Smooth muscle cell of the brain vasculature (primary cell): Measurements from ENCODE around the gene CD36.
A peak's percentile ranks its signal among the peaks of the same experiment; 100 is the strongest.

ENCODE experiments used
- DNase-seq: peaks from one replicate; pipeline ENCODE4 v3.0.0-alpha.2; 2012; ENCODE audit warnings: low read depth, low spot score

Gene CD36

GRCh38 chr7:80637911-80638765, at the start of gene CD36:
Gene CD36 (plus strand): TSS chr7:80638642. CDS start chr7:80646741, 8,099 bp downstream.
- no peak for DNase-seq

- no peak for DNase-seq
Measured at GRCh38 chr7:80589631-80590030, 48.8 kb upstream of the CD36 start.

GRCh38 chr7:80591654-80592053, 46.8 kb upstream of the CD36 start:
- DNase-seq: no peak

GRCh38 chr7:80593869-80594586, 44.4 kb upstream of the CD36 start:
- no peak for DNase-seq

- DNase-seq: no peak
Measured at GRCh38 chr7:80596933-80597517, 41.4 kb upstream of the CD36 start.

GRCh38 chr7:80597875-80598274, 40.6 kb upstream of the CD36 start:
- DNase-seq: no peak

DNA sequence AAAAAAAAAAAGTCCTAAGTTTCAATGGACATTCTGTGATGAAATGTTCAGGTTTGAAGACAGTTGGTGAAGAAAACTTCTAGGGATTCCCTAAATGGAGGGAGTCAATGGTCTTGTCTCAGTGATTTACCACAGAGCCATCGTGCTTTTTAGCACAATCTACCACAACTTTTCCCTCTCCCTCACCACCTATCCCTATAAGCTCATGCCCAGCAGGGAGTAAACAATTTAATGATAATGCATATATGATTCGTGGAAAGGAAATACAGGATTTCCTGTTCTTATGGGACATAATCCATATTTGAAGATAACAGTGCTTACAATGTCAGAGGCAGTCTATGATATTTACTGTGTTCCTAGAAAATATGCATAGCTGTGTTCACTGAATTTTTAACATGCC, 38.4 kb upstream of the CD36 start:
- DNase-seq: no peak

- DNase-seq: no peak
Measured at GRCh38 chr7:80601999-80602398, 36.4 kb upstream of the CD36 start.

GRCh38 chr7:80603940-80604339, 34.5 kb upstream of the CD36 start:
- DNase-seq: no peak

GRCh38 chr7:80604436-80604835, 34.0 kb upstream of the CD36 start:
- no peak for DNase-seq

GRCh38 chr7:80607136-80607535, 31.3 kb upstream of the CD36 start:
- no peak for DNase-seq

- DNase-seq: no peak
Measured at GRCh38 chr7:80608336-80608735, 30.1 kb upstream of the CD36 start.

DNA sequence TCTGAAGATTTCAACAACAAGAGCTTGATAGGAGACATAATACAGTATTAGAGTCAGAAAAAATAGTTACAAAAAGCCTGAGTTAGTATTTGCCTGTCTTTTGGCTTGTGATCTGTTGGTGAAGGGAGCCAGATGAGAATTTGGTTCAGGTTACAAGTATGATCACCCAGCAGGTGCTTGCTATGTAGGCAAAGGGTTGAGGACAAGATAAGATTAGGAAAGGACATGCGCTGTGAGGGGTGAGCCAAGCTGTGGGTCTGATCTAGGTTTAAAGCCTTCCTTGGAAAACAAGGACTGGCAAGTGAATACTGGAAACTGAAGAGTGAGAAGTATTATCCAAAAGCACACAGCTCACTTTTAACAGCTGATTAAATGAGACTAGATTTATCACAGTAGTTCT, 28.7 kb upstream of the CD36 start:
- no peak for DNase-seq

GRCh38 chr7:80611353-80611752, 27.1 kb upstream of the CD36 start:
- no peak for DNase-seq

- DNase-seq: peak; percentile 77
Measured at GRCh38 chr7:80611779-80612178, 26.7 kb upstream of the CD36 start.

DNA sequence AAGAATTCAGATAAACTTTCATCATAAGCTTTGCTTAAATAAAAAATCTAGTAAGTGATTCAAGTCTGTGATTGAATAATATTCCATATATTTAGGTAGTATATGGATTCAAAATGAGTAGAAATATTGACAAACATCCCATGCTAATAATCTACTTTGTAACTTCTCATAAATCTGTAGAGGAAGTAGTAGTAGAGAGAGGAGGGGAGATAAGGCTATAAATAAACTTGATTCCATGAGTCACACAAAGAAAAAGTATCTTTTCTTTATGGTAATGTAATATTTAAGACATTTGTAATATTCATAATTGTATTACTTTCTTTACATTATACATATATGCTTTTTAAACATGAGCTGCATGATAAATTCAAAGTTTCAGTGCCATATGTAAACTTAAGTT, 25.6 kb upstream of the CD36 start:
- no peak for DNase-seq

GRCh38 chr7:80613519-80613918, 24.9 kb upstream of the CD36 start:
- DNase-seq: no peak

- DNase-seq: no peak
Measured at GRCh38 chr7:80614851-80615271, 23.6 kb upstream of the CD36 start.

DNA sequence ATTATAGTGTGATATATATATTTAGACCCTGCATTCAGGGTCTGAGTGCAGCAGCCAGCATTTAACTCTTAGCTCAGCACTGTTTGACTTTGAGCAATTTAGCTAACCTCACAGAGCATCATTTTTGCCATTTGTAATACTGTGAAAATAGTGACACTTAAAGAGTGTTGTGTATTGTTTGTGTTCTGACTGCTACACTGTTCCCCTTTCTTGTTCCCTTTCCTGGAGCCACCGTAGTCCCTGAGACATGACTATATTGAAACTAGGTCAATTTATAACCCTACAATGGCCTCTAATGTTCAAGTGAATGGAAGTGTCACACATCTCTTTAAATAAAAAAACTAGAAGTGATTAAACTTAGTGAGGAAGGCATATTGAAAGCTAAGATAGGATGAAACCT, 20.3 kb upstream of the CD36 start:
- DNase-seq: no peak

- DNase-seq: no peak
Measured at GRCh38 chr7:80619741-80620140, 18.7 kb upstream of the CD36 start.

- no peak for DNase-seq
Measured at GRCh38 chr7:80622541-80622940, 15.9 kb upstream of the CD36 start.

- DNase-seq: no peak
Measured at GRCh38 chr7:80623503-80624252, 14.8 kb upstream of the CD36 start.
